Natural killer cell (primary cell): ENCODE measurements around the gene CORO6. TPM values are rescaled to one million over a fixed set of nuclear protein-coding genes. Genes with fewer than 3 reads are reported as not detected.

Experiments used
- ATAC-seq, 3 donors: fragments of 150-1000 bp in 2 of 3; fragments of 200-7000 bp in 1 of 3; cut with Tn5 transposase; 1 replicate in 1 of 3; 2 replicates in 2 of 3; pipeline ENCODE4 v1.10.0; 2021; ENCODE audit warnings: mild to moderate bottlenecking in 2 of 3, moderate library complexity in 2 of 3
- DNase-seq, 2 donors: peaks; one replicate each; pipeline versions ENCODE4 v3.0.0 to v3.0.0-alpha.2; 2013 to 2021; ENCODE audit warnings: mixed read lengths in 1 of 2
- H3K27ac ChIP-seq: one replicate; pipeline ENCODE4 v1.5.1; 2013; ENCODE audit warnings: mild to moderate bottlenecking, low read length
- H3K27me3 ChIP-seq: one replicate; pipeline ENCODE4 v1.6.1; 2013; ENCODE audit warnings: low read length; ENCODE audit not compliant: control insufficient read depth, insufficient read depth
- H3K36me3 ChIP-seq: one replicate; pipeline ENCODE4 v1.6.1; 2013; ENCODE audit warnings: low read length; ENCODE audit not compliant: control insufficient read depth, insufficient read depth
- H3K4me1 ChIP-seq: one replicate; pipeline ENCODE4 v1.6.1; 2013; ENCODE audit warnings: low read length; ENCODE audit not compliant: control insufficient read depth, insufficient read depth
- H3K4me3 ChIP-seq: one replicate; pipeline ENCODE4 v1.5.1; 2013; ENCODE audit warnings: low read length
- H3K9me3 ChIP-seq: one replicate; pipeline ENCODE4 v1.6.1; 2013; ENCODE audit warnings: low read length; ENCODE audit not compliant: control insufficient read depth, insufficient read depth
- H3K27ac Mint-ChIP-seq, 2 donors: one replicate each; pipeline ENCODE4 v1.8.0; 2022; ENCODE audit warnings: mild to moderate bottlenecking in 2 of 2, mixed read lengths in 2 of 2, moderate library complexity in 1 of 2
- H3K27me3 Mint-ChIP-seq, 2 donors: one replicate each; pipeline ENCODE4 v1.8.0; 2022; ENCODE audit warnings: low read depth in 2 of 2, mixed read lengths in 2 of 2
- H3K36me3 Mint-ChIP-seq: one replicate; pipeline ENCODE4 v1.8.0; 2022; ENCODE audit warnings: mixed read lengths
- H3K4me1 Mint-ChIP-seq, 2 donors: one replicate each; pipeline ENCODE4 v1.8.0; 2022; ENCODE audit warnings: mixed read lengths in 2 of 2
- H3K4me3 Mint-ChIP-seq: one replicate; pipeline ENCODE4 v1.8.0; 2022; ENCODE audit warnings: mild to moderate bottlenecking, moderate library complexity, mixed read lengths
- H3K9me3 Mint-ChIP-seq, 2 donors: one replicate each; pipeline ENCODE4 v1.8.0; 2022; ENCODE audit warnings: mixed read lengths in 2 of 2
- CTCF ChIP-seq: fragments of 200-600 bp; IDR thresholded peaks from one replicate; pipeline ENCODE4 v1.8.0; 2022; ENCODE audit warnings: antibody characterized with exemption
- WGBS: methylation state at CpG from one replicate; pipeline ENCODE4 v1.1.7; 2013; ENCODE audit warnings: missing lambda C conversion rate; ENCODE audit not compliant: insufficient coverage; 5-methylcytosine and 5-hydroxymethylcytosine counted together
- intact Hi-C: fragments of 100-400 bp; cut with micrococcal nuclease; formaldehyde crosslinking; loops from one replicate; pipeline ENCODE4 v1.14.2; 2022
- total RNA-seq, 4 donors: library from RNA; stranded (reverse); fragments of 120-200 nt in 1 of 4; gene quantifications; one replicate each; pipeline versions ENCODE4 v1.2.3 to v1.2.4, GENCODE V29; 2013 to 2022

CORO6 gene
- total RNA-seq, 3 donors from 2014 or later (not counting 1 experiment from before 2014, with no cell fraction given), result 2.4 to 18.7 (median 3.9) TPM

GRCh38 chr17:29642171-29642611 is 19.5 kb upstream of the CORO6 start:
- H3K27ac Mint-ChIP-seq, result peak overlapping the region; percentile 53 to 75
- DNase-seq (no peak), ATAC-seq (no peak)
- no peaks in the 10 kb centered on the region for H3K36me3 Mint-ChIP-seq
- no peak overlapping the region for H3K4me3 Mint-ChIP-seq
- no peaks in the 10 kb centered on the region for H3K27me3 Mint-ChIP-seq
- Histone ChIP-seq H3K27ac (no peak overlapping the region), H3K4me3 (no peak overlapping the region), H3K27me3 (no peaks in the 10 kb centered on the region), H3K36me3 (peaks cover 54% of the 10 kb centered on the region), H3K9me3 (no peaks in the 10 kb centered on the region), H3K4me1 (peaks cover 5% of the 10 kb centered on the region)
- intact Hi-C loops, result no loop called here
- H3K4me1 Mint-ChIP-seq, result peaks cover 21 to 31% of the 10 kb centered on the region in 2 donors
- no peaks in the 10 kb centered on the region for H3K9me3 Mint-ChIP-seq
- no peak for TF ChIP-seq CTCF
- 83% methylated on average over 1 of the region's 2 CpGs for WGBS

DNA sequence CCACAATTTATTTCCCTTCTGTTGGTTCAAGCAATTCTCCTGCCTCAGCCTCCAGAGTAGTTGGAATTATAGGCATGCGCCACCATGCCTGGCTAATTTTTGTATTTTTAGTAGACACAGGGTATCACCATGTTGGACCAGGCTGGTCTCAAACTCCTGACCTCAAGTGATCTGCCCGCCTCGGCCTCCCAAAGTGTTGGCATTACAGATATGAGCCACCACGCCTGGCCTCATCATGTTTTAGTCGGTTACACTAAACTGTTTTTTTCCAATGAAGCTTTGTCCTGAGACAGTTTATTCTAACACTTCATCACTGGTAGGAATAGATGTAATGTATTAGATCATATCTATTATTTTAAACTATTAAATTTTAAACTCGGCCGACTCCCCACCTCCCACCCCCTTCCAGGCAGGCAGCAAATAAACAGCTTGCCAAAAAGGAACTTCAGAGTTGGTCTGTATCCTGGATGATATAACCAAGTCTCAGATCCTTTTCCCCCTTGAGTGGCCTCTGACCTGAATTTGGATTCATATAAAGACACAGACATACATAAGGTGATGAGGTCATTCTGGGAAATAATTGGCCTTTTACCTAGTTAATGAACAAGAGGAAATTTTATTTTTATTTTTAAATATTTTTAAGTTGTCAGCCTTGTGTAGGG is 18.4 kb upstream of the CORO6 start:
- Mint-ChIP-seq H3K9me3 (no peaks in the 10 kb centered on the region), H3K4me3 (no peak overlapping the region), H3K27ac (peak overlapping the region; percentile 83 to 87), H3K4me1 (peaks cover 21 to 37% of the 10 kb centered on the region in 2 donors), H3K36me3 (no peaks in the 10 kb centered on the region), H3K27me3 (no peaks in the 10 kb centered on the region)
- no peak for TF ChIP-seq CTCF
- no peaks in the 10 kb centered on the region for H3K9me3 ChIP-seq
- no peaks in the 10 kb centered on the region for H3K27me3 ChIP-seq
- H3K36me3 ChIP-seq, result peaks cover 58% of the 10 kb centered on the region
- no peak overlapping the region for H3K4me3 ChIP-seq
- no peak for ATAC-seq
- no peak overlapping the region for H3K27ac ChIP-seq
- WGBS, result 81% methylated on average over 7 of the region's 7 CpGs
- no peak for DNase-seq
- intact Hi-C loops, result no loop called here
- H3K4me1 ChIP-seq, result peaks cover 5% of the 10 kb centered on the region

- 36% methylated on average over 2 of the region's 2 CpGs for WGBS
- no peak for ATAC-seq
- H3K9me3 Mint-ChIP-seq, result no peaks in the 10 kb centered on the region
Measured at GRCh38 chr17:29640413-29640812, 17.7 kb upstream of the CORO6 start.

More at GRCh38 chr17:29640413-29640812, 17.7 kb upstream of the CORO6 start:
- Histone ChIP-seq H3K27ac (no peak overlapping the region), H3K9me3 (no peaks in the 10 kb centered on the region), H3K36me3 (peaks cover 58% of the 10 kb centered on the region), H3K4me1 (peaks cover 5% of the 10 kb centered on the region), H3K27me3 (no peaks in the 10 kb centered on the region), H3K4me3 (no peak overlapping the region)
- no peaks in the 10 kb centered on the region for H3K36me3 Mint-ChIP-seq
- no peak overlapping the region for H3K4me3 Mint-ChIP-seq
- intact Hi-C loops, result no loop called here
- peak overlapping the region; percentile 83 to 87 for H3K27ac Mint-ChIP-seq
- TF ChIP-seq CTCF, result no peak
- DNase-seq, result no peak
- H3K27me3 Mint-ChIP-seq, result no peaks in the 10 kb centered on the region
- peaks cover 21 to 32% of the 10 kb centered on the region in 2 donors for H3K4me1 Mint-ChIP-seq
